GF-D8 (cell line): ENCODE measurements around the gene CD38.
"Not testable (repeated sequence)": the region's sequence is repeated elsewhere in the genome, so short reads cannot be mapped to it uniquely, and the experiment has no call there.

ENCODE experiments used
- DNase-seq: peaks from one replicate; lab custom pipeline; 2025; lab: John Stamatoyannopoulos, UW

CD38 gene

GRCh38 chr4:15762460-15762859 lies 15.7 kb upstream of the CD38 start:
- not testable (repeated sequence) for DNase-seq

- peak; percentile 85 for DNase-seq
These were observed 12.7 kb upstream of the CD38 start for GRCh38 chr4:15765391-15765790.

GRCh38 chr4:15765910-15766697 lies 12.0 kb upstream of the CD38 start:
- peak; percentile 73 for DNase-seq

- DNase-seq: no peak
These were observed 11.3 kb upstream of the CD38 start for GRCh38 chr4:15766821-15767220.

- DNase-seq: no peak
These were observed 8.9 kb upstream of the CD38 start for GRCh38 chr4:15769202-15769601.

GRCh38 chr4:15771216-15772058 lies 6.7 kb upstream of the CD38 start:
- DNase-seq: no peak

GRCh38 chr4:15774020-15774420 lies 4.1 kb upstream of the CD38 start:
- peak; percentile 12 for DNase-seq

- DNase-seq: peak; percentile 3
These were observed 1.1 kb upstream of the CD38 start for GRCh38 chr4:15776871-15777648.

GRCh38 chr4:15777697-15778288 lies 335 bp upstream of the CD38 start:
- no peak for DNase-seq

GRCh38 chr4:15779306-15779705 lies 1.2 kb downstream of the CD38 start:
- peak; percentile 53 for DNase-seq

GRCh38 chr4:15779809-15780208 lies 1.7 kb downstream of the CD38 start:
- DNase-seq: no peak

GRCh38 chr4:15781427-15782095 lies 3.4 kb downstream of the CD38 start:
- no peak for DNase-seq

- DNase-seq: no peak
These were observed 5.5 kb downstream of the CD38 start for GRCh38 chr4:15783676-15784075.

GRCh38 chr4:15784959-15785634 lies 7.0 kb downstream of the CD38 start:
- no peak for DNase-seq

- DNase-seq: no peak
These were observed 8.6 kb downstream of the CD38 start for GRCh38 chr4:15786743-15787142.

- DNase-seq: no peak
These were observed 14.8 kb downstream of the CD38 start for GRCh38 chr4:15792974-15793373.

GRCh38 chr4:15793506-15794363 lies 15.6 kb downstream of the CD38 start:
- no peak for DNase-seq

GRCh38 chr4:15794426-15794825 lies 16.3 kb downstream of the CD38 start:
- no peak for DNase-seq

- DNase-seq: no peak
These were observed 16.8 kb downstream of the CD38 start for GRCh38 chr4:15794905-15795304.

GRCh38 chr4:15797320-15797719 lies 19.2 kb downstream of the CD38 start:
- no peak for DNase-seq
